ENCODE data around the gene FNDC3A. TPM values are rescaled to one million over a fixed set of nuclear protein-coding genes. Genes with fewer than 3 reads are reported as not detected.

The FNDC3A gene
- 10 to 100 TPM; 38.9 to 58.2 TPM for total RNA-seq

GRCh38 chr13:48975856-48976575 is at the start of gene FNDC3A:
Gene FNDC3A, plus strand, starts transcription at chr13:48975912. Its CDS starts 30,279 bp downstream, at chr13:49006191.
- under 1% methylated on average over 59 of the region's 86 CpGs for WGBS
- peak; percentile 78 for DNase-seq (ENCODE audit: low spot score)
- no peaks in the 10 kb centered on the region for H3K36me3 ChIP-seq
- H3K4me3 ChIP-seq: peak within 1 kb of the TSS; percentile 64 to 91
- H3K4me1 ChIP-seq (replicated peaks): no peaks in the 10 kb centered on the region
- TF ChIP-seq POLR2AphosphoS5 (IDR thresholded peaks at IDR 0.05) (peak; percentile 41), CTCF (IDR thresholded peaks at IDR 0.05) (peak in 3 of 4 experiments; percentile 1 to 10 (median 10)), POLR2A (IDR thresholded peaks at IDR 0.05) (peak; percentile 39)
- H3K27me3 ChIP-seq (replicated peaks; ENCODE audit: insufficient read depth): no peaks in the 10 kb centered on the region
- H3K27ac ChIP-seq: peak within 1 kb of the TSS; percentile 98 to 99
- intact Hi-C loops (cut with DNase I): loop anchor here (5.0 kb wide), 2 partner anchors 121 to 271 kb away; partner anchors contain the start of gene CDADC1
- no peaks in the 10 kb centered on the region for H3K9me3 ChIP-seq

GRCh38 chr13:48928757-48929430 is 46.8 kb upstream of the FNDC3A start:
- WGBS: 78% methylated on average over 5 of the region's 5 CpGs
- no peak overlapping the region for H3K4me3 ChIP-seq
- H3K9me3 ChIP-seq: no peaks in the 10 kb centered on the region
- TF ChIP-seq CTCF (IDR thresholded peaks at IDR 0.05) (no peak), POLR2AphosphoS5 (IDR thresholded peaks at IDR 0.05) (no peak), POLR2A (IDR thresholded peaks at IDR 0.05) (no peak)
- no peaks in the 10 kb centered on the region for H3K36me3 ChIP-seq
- H3K27ac ChIP-seq: no peak overlapping the region
- H3K27me3 ChIP-seq (replicated peaks; ENCODE audit: insufficient read depth): no peaks in the 10 kb centered on the region
- intact Hi-C loops (cut with DNase I): no loop called here
- no peaks in the 10 kb centered on the region for H3K4me1 ChIP-seq (replicated peaks)
- no peak for DNase-seq (ENCODE audit: low spot score)

- Histone ChIP-seq H3K9me3 (no peaks in the 10 kb centered on the region), H3K4me1 (replicated peaks) (no peaks in the 10 kb centered on the region), H3K27me3 (replicated peaks; ENCODE audit: insufficient read depth) (no peaks in the 10 kb centered on the region), H3K27ac (no peak overlapping the region), H3K36me3 (no peaks in the 10 kb centered on the region), H3K4me3 (no peak overlapping the region)
- TF ChIP-seq CTCF (IDR thresholded peaks at IDR 0.05): no peak
- TF ChIP-seq POLR2A (IDR thresholded peaks at IDR 0.05): no peak
- no peak for TF ChIP-seq POLR2AphosphoS5 (IDR thresholded peaks at IDR 0.05)
- intact Hi-C loops (cut with DNase I): no loop called here
- no peak for DNase-seq (ENCODE audit: low spot score)
- WGBS: 43% methylated on average over 1 of the region's 1 CpG
Measured at GRCh38 chr13:48930918-48931317, 44.8 kb upstream of the FNDC3A start.

- no peaks in the 10 kb centered on the region for H3K9me3 ChIP-seq
- no peak overlapping the region for H3K4me3 ChIP-seq
- H3K4me1 ChIP-seq (replicated peaks): no peaks in the 10 kb centered on the region
- intact Hi-C loops (cut with DNase I): no loop called here
- no peak for DNase-seq (ENCODE audit: low spot score)
- TF ChIP-seq CTCF (IDR thresholded peaks at IDR 0.05) (no peak), POLR2A (IDR thresholded peaks at IDR 0.05) (no peak), POLR2AphosphoS5 (IDR thresholded peaks at IDR 0.05) (no peak)
- H3K36me3 ChIP-seq: no peaks in the 10 kb centered on the region
- H3K27me3 ChIP-seq (replicated peaks; ENCODE audit: insufficient read depth): no peaks in the 10 kb centered on the region
- no peak overlapping the region for H3K27ac ChIP-seq
Measured at GRCh38 chr13:48938308-48938943, 37.3 kb upstream of the FNDC3A start.

All from prostate gland (tissue), 2 donors.